Gastroesophageal sphincter (tissue), 3 donors: ENCODE data around the gene PVALB.

Experiments
- EP300 ChIP-seq: sonication (generic); formaldehyde crosslinking; IDR thresholded peaks from one replicate; pipeline ENCODE4 v1.6.1; 2017; ENCODE audit warnings: antibody characterized with exemption, mild to moderate bottlenecking
- POLR2A ChIP-seq, 2 donors: fragments of 450-650 bp; IDR thresholded peaks; one replicate each; pipeline ENCODE4 v1.6.1; 2017; ENCODE audit warnings: antibody characterized with exemption in 2 of 2, mild to moderate bottlenecking in 2 of 2, moderate library complexity in 1 of 2
- TF ChIP-seq, protein P1 (sequence below), 4 experiments: fragments of 200-600 bp in 2 of 4; fragments of 450-650 bp in 2 of 4; sonication (generic) in 1 of 4; IDR thresholded peaks; one replicate each; pipeline ENCODE4 v1.5.1; 2017 to 2019; ENCODE audit warnings: antibody characterized with exemption in 4 of 4, mild to moderate bottlenecking in 2 of 4, moderate library complexity in 2 of 4

DNA sequence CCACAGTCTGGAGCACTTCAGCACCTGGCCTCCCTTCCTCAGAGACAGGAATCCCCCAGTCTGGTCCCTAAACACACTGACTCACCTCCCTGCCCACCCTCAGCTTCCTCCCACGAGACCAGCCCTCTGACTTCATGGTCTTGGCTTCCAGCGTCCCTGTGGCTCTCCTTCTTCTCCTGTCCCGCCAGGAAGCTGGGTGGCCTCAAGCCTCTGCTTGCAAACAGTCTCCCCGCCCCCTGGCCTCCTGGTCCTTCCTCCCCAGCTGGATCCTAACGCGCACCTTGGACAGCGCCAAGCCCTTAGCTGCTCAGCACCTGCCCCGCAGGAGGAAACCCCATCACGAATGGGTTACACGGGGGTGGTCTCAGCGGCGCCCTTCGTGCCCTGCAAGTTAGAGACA, 48.5 kb upstream of the PVALB start:
- TF ChIP-seq, protein P1, sequence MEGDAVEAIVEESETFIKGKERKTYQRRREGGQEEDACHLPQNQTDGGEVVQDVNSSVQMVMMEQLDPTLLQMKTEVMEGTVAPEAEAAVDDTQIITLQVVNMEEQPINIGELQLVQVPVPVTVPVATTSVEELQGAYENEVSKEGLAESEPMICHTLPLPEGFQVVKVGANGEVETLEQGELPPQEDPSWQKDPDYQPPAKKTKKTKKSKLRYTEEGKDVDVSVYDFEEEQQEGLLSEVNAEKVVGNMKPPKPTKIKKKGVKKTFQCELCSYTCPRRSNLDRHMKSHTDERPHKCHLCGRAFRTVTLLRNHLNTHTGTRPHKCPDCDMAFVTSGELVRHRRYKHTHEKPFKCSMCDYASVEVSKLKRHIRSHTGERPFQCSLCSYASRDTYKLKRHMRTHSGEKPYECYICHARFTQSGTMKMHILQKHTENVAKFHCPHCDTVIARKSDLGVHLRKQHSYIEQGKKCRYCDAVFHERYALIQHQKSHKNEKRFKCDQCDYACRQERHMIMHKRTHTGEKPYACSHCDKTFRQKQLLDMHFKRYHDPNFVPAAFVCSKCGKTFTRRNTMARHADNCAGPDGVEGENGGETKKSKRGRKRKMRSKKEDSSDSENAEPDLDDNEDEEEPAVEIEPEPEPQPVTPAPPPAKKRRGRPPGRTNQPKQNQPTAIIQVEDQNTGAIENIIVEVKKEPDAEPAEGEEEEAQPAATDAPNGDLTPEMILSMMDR (IDR thresholded peaks at IDR 0.05): no peak
- TF ChIP-seq POLR2A (IDR thresholded peaks at IDR 0.05) (no peak), EP300 (no peak)
